Right lobe of liver (tissue), 4 donors: ENCODE data around the gene MAML2.

Experiments
- CTCF ChIP-seq, 4 donors: fragments of 200-600 bp in 3 of 4; fragments of 450-650 bp in 1 of 4; IDR thresholded peaks; one replicate each; pipeline versions ENCODE4 v1.5.1 to v1.8.0; 2016 to 2022; ENCODE audit warnings: antibody characterized with exemption in 4 of 4, mild to moderate bottlenecking in 2 of 4
- POLR2A ChIP-seq: fragments of 450-650 bp; IDR thresholded peaks from one replicate; pipeline ENCODE4 v1.6.1; 2017; ENCODE audit warnings: antibody characterized with exemption, mild to moderate bottlenecking
- donor health status: DM: no; HTN: no; CAD: no.
- donor health status: DM: no; HTN: no; CAD: no.
- donor health status: DM: no; HTN: yes; CAD: no.

DNA sequence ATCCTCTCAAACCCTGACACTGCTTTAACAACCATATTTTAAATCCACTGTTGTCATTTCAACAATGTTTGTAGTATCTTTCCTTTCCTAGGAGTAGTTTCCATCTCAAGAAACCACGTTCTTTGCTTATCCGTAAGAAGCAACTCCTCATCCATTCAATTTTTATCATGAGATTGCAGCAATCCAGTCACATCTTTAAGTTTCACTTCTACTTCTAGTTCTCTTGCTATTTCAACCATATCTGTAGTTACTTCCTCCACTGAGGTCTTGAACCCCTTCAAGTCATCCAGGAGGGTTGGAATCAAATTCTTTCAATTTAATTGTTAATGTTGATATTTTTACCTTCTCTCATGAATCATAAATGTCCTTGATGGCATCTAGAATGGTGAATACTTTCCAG lies 24.3 kb upstream of the MAML2 start:
- TF ChIP-seq POLR2A (no peak), CTCF (IDR thresholded peaks at IDR 0.05) (no peak)
